Colonic mucosa (tissue), 4 donors: ENCODE data around the gene GNAZ. TPM values are rescaled to one million over a fixed set of nuclear protein-coding genes. Genes with fewer than 3 reads are reported as not detected.

Experiments
- DNase-seq: peaks from one replicate; pipeline ENCODE4 v3.0.0-alpha.2; 2020
- H3K27ac ChIP-seq: fragments of 200-600 bp; one replicate; pipeline ENCODE4 v1.8.0; 2021
- H3K27me3 ChIP-seq: fragments of 200-600 bp; one replicate; pipeline ENCODE4 v1.8.0; 2021
- H3K36me3 ChIP-seq: fragments of 200-600 bp; one replicate; pipeline ENCODE4 v1.8.0; 2021
- H3K4me1 ChIP-seq: fragments of 200-600 bp; one replicate; pipeline ENCODE4 v1.8.0; 2021; ENCODE audit warnings: mild to moderate bottlenecking
- H3K4me3 ChIP-seq: fragments of 200-600 bp; one replicate; pipeline ENCODE4 v1.8.0; 2021
- H3K9ac ChIP-seq, 2 donors: one replicate each; pipeline ENCODE4 v1.7.0; 2013; ENCODE audit warnings: control low read depth in 2 of 2, low read depth in 2 of 2, low read length in 2 of 2
- H3K9me3 ChIP-seq: fragments of 200-600 bp; one replicate; pipeline ENCODE4 v1.8.0; 2021
- intact Hi-C: fragments of 100-400 bp; cut with DNase I; formaldehyde crosslinking; loops from one replicate; pipeline ENCODE4 v1.14.1; 2022
- total RNA-seq, 2 donors: library from RNA; stranded (reverse); fragmentation: NEBNext Ultra II Directional in 1 of 2; extraction: Animal tissue kit (Norgen Biotek cat#: 25700) in 1 of 2; gene quantifications; one replicate each; pipeline ENCODE4 v1.2.1, GENCODE V29; 2021
- TF ChIP-seq, protein P1 (sequence below): fragments of 200-600 bp; IDR thresholded peaks from one replicate; pipeline ENCODE4 v1.8.0; 2022; ENCODE audit warnings: antibody characterized with exemption, mild to moderate bottlenecking
- donor health status: healthy.
- donor health status: DM: no; HTN: no; CAD: no.
- donor health status: DM: no; HTN: no; CAD: no.

GNAZ gene
- total RNA-seq, 2 donors from 2014 or later: 1.2 to 2.5 TPM

DNA sequence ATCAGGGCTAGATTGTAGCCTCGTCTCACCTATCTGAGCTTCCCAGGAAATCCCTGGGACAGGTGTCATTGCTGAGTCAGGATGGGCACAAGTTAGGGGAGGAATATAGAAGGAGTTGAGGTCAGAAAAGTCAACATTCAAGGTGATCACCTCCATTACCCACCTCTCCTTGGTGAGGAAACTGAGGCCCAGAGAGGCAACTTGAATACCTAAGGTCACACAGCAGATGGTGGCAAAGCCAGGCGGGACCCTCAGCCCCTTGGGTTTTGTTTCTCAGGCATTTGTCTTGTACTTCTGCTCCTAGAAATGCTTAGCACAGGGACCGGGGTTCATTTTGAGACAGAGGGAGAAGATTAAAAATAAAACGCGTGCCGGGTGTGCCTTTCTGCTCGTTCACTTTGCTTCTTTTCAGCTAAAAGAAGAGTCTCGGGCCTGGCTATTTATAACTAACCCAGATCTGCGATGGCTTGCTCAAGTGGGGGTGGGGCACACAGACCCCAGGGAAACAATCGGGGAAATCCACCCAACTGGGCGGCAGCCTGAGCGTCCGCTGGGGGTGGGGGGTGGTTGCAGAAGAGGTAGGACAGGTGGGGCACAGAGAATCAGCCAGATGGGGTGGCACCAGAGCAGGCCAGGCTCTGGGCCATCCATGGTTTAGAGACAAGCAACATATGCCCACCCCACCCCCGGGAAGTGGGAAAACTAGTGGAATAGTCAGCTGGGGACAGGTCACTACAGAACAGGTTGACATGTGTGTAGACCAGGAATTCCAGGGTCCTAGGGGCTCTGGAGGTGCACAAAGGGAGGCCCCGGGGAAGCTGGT, 3.9 kb upstream of the GNAZ start:
- H3K4me1 ChIP-seq: no peaks in the 10 kb centered on the region
- H3K36me3 ChIP-seq: no peaks in the 10 kb centered on the region
- no peak for DNase-seq
- H3K27ac ChIP-seq: no peak overlapping the region
- H3K9me3 ChIP-seq: no peaks in the 10 kb centered on the region
- TF ChIP-seq, protein P1, sequence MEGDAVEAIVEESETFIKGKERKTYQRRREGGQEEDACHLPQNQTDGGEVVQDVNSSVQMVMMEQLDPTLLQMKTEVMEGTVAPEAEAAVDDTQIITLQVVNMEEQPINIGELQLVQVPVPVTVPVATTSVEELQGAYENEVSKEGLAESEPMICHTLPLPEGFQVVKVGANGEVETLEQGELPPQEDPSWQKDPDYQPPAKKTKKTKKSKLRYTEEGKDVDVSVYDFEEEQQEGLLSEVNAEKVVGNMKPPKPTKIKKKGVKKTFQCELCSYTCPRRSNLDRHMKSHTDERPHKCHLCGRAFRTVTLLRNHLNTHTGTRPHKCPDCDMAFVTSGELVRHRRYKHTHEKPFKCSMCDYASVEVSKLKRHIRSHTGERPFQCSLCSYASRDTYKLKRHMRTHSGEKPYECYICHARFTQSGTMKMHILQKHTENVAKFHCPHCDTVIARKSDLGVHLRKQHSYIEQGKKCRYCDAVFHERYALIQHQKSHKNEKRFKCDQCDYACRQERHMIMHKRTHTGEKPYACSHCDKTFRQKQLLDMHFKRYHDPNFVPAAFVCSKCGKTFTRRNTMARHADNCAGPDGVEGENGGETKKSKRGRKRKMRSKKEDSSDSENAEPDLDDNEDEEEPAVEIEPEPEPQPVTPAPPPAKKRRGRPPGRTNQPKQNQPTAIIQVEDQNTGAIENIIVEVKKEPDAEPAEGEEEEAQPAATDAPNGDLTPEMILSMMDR: no peak
- H3K27me3 ChIP-seq: peaks cover 8% of the 10 kb centered on the region
- no peak overlapping the region for H3K9ac ChIP-seq
- intact Hi-C loops: no loop called here
- H3K4me3 ChIP-seq: no peak overlapping the region

DNA sequence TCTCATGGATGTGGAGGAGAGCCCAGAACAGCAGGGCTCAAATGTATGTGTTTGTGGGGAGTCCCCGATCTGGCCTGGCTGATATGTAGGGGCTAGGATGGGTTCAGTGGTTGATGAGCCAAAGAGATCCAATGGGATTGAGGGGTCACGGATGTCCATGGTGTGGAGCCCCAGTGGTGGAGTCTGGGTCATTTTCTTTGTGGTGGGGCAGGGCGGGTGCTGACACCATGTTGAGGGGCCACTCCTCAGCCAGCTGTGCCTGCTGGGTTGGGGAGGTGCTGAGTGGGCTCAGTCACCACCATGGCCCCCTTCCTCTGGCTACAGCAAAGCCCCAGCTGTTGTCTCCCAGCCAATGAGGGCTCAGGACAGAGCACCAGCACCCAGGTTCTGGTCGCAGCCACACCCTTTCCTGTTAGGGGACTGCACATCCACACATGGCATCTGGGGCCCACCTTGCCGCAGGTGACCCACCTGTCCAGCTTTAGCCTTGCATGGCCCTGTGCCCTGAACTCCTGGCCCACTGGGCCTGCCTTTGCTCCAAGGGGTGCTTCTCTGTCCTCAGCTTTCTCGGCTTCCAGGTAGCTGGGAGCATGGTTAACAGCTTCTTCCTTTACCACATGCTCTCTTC, 3.2 kb upstream of the GNAZ start:
- Histone ChIP-seq H3K27me3 (peaks cover 8% of the 10 kb centered on the region), H3K27ac (no peak overlapping the region), H3K9me3 (no peaks in the 10 kb centered on the region), H3K4me3 (no peak overlapping the region), H3K9ac (no peak overlapping the region), H3K4me1 (no peaks in the 10 kb centered on the region), H3K36me3 (no peaks in the 10 kb centered on the region)
- intact Hi-C loops: no loop called here
- TF ChIP-seq, protein P1: no peak
- DNase-seq: no peak

DNA sequence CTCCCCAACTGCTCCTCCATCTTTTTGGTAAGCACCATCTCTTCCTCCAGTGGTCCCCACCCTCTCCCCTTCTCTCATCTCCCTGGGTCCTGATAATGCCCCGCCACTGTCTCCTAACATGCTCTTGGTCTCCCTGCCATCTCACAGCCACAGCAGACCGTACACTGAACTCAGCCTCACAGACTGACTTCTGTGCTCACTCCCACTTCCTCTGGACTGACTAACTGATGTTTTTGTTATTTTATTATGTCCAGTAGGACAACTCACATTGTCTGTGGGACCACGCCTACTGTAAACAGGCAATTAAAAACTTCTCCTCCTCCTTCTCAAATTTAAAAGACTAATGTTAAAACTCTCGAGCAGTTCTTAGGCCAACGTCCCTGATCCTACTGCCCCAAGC, 2.6 kb upstream of the GNAZ start:
- TF ChIP-seq, protein P1: no peak
- H3K4me1 ChIP-seq: no peaks in the 10 kb centered on the region
- no peak overlapping the region for H3K4me3 ChIP-seq
- no peak for DNase-seq
- no peak overlapping the region for H3K9ac ChIP-seq
- H3K27ac ChIP-seq: no peak overlapping the region
- H3K27me3 ChIP-seq: peaks cover 8% of the 10 kb centered on the region
- no peaks in the 10 kb centered on the region for H3K36me3 ChIP-seq
- intact Hi-C loops: no loop called here
- H3K9me3 ChIP-seq: no peaks in the 10 kb centered on the region

DNA sequence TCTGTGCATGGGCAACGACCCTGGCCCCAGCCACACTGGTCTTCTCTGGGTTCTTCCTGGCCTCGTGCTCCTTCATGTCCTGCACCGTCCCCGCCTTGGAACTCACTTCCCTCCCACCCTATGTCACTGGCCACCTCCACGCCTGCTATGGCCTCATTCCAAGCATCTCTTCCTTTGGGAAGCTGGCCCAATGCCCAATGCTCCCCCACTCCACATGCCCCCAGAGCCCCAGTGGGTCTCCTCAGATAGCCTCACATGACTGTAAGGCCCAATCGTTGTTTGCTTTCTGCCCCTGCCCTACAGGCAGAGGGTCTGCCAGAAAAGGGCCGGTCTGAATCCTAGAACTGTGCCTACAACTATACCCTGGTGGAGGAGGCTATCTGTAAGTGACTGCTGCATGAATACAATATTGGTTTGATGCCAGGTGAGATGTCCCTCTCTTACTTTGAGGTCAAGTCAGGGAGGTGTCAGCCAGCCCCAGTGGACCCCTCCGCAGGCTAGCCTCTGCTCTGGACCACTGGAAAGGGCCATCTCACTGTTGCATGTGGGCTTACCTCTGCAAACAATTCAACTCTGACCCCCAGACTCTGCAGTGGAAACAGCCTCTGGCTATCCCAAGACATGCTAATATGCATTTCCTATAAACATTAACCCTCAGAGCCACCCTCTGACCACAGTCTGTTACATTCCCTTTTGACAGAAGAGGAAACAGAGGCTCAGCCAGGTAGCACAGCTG, 2.1 kb upstream of the GNAZ start:
- no peaks in the 10 kb centered on the region for H3K4me1 ChIP-seq
- no peaks in the 10 kb centered on the region for H3K9me3 ChIP-seq
- intact Hi-C loops: no loop called here
- TF ChIP-seq, protein P1: no peak
- DNase-seq: no peak
- no peaks in the 10 kb centered on the region for H3K36me3 ChIP-seq
- no peak overlapping the region for H3K4me3 ChIP-seq
- H3K27me3 ChIP-seq: peaks cover 8% of the 10 kb centered on the region
- no peak overlapping the region for H3K27ac ChIP-seq
- H3K9ac ChIP-seq: no peak overlapping the region

DNA sequence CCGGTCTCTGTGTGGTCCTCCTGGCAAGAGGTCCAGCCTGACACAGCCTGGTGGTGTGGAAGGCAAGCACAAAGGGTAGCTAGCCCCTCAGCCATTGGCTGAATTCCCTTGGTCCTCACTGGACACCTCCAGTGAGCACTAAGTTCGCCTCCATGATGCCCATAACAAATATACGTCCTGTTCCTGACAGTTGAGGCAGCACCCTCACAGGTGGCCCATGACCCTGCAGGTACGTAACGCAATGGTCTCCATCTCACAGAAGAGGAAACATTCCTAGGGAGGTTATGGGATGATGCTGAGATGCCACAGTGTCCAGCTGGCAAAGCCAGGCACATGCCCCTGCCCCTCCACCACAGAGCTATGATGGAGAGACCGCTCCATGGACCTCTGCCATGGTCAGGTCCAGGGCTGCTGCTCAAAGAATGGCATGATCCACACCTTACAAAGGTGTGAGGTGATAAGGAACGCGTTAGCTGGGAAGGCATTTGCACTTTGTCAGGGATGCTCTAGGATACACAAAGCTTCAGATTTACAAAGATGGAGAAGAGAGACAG, 1.4 kb upstream of the GNAZ start:
- Histone ChIP-seq H3K9ac (no peak overlapping the region), H3K27ac (no peak overlapping the region), H3K27me3 (peaks cover 8% of the 10 kb centered on the region), H3K4me3 (no peak overlapping the region), H3K4me1 (no peaks in the 10 kb centered on the region), H3K36me3 (no peaks in the 10 kb centered on the region), H3K9me3 (no peaks in the 10 kb centered on the region)
- intact Hi-C loops: no loop called here
- no peak for DNase-seq
- TF ChIP-seq, protein P1: no peak
